H1 (cell line): ENCODE data around the gene SIMC1.

ENCODE experiments used
- CEBPB ChIP-seq: IDR thresholded peaks from 2 replicates; pipeline ENCODE4 v1.6.1; 2012; ENCODE audit warnings: low read depth, low read length
- EP300 ChIP-seq, 2 experiments: IDR thresholded peaks; 1 replicate in 1 of 2; 2 replicates in 1 of 2; pipeline ENCODE4 v1.6.1; 2011 to 2012; ENCODE audit warnings: low read depth in 2 of 2, low read length in 2 of 2, mild to moderate bottlenecking in 2 of 2, borderline replicate concordance in 1 of 2, inconsistent platforms in 1 of 2, moderate library complexity in 1 of 2
- GABPA ChIP-seq: IDR thresholded peaks from 2 replicates; pipeline ENCODE4 v1.6.1; 2011; ENCODE audit warnings: mild to moderate bottlenecking, low read length, moderate library complexity, borderline replicate concordance; ENCODE audit not compliant: insufficient read depth
- HDAC6 ChIP-seq: IDR thresholded peaks from one replicate; pipeline ENCODE4 v1.7.1; 2012; ENCODE audit warnings: low read depth, mild to moderate bottlenecking, inconsistent platforms, low read length, moderate library complexity
- POLR2AphosphoS5 ChIP-seq: IDR thresholded peaks from 2 replicates; pipeline ENCODE4 v1.6.1; 2011; ENCODE audit warnings: low read depth, low read length
- RAD21 ChIP-seq, 2 experiments: IDR thresholded peaks in 1 of 2; conservative IDR thresholded peaks in 1 of 2; 2 replicates each; pipeline ENCODE4 v1.6.1; 2011; ENCODE audit warnings: low read depth in 2 of 2, low read length in 2 of 2, improper control_type of control experiment in 1 of 2, inconsistent platforms in 1 of 2, mild to moderate bottlenecking in 1 of 2, moderate library complexity in 1 of 2
- RFX5 ChIP-seq: IDR thresholded peaks from 2 replicates; pipeline ENCODE4 v1.6.1; 2011; ENCODE audit warnings: low read depth, low read length, improper control_type of control experiment, borderline replicate concordance
- TAF1 ChIP-seq: IDR thresholded peaks from 2 replicates; pipeline ENCODE4 v1.6.1; 2011; ENCODE audit warnings: mild to moderate bottlenecking, low read depth, low read length
- TF ChIP-seq, protein P1 (sequence below): IDR thresholded peaks from 2 replicates; pipeline ENCODE4 v1.6.1; 2011; ENCODE audit warnings: low read depth, mild to moderate bottlenecking, low read length; ENCODE audit not compliant: insufficient read depth
- TF ChIP-seq, protein P2 (sequence below), 3 experiments: IDR thresholded peaks; 1 replicate in 2 of 3; 2 replicates in 1 of 3; pipeline versions ENCODE4 v1.5.1 to v1.6.1; 2011; ENCODE audit warnings: low read length in 3 of 3, mild to moderate bottlenecking in 3 of 3, inconsistent platforms in 2 of 3, low read depth in 1 of 3, moderate library complexity in 1 of 3; ENCODE audit not compliant: insufficient read depth in 1 of 3; ENCODE audit errors: control extremely low read depth in 1 of 3

- TF ChIP-seq GABPA (no peak), CEBPB (no peak), POLR2AphosphoS5 (no peak), RFX5 (no peak), EP300 (IDR thresholded peaks at IDR 0.05; ENCODE audit: borderline replicate concordance in 1 of 2, low read depth in 2 of 2, low read length in 2 of 2) (no peak), TAF1 (no peak), HDAC6 (no peak), RAD21 (IDR thresholded peaks at IDR 0.05 in 1 of 2, conservative IDR thresholded peaks at IDR 0.05 in 1 of 2; ENCODE audit: low read depth in 2 of 2, low read length in 2 of 2) (peak; percentile 16 to 30; a peak in 1 of 4 replicates)
- TF ChIP-seq, protein P1, sequence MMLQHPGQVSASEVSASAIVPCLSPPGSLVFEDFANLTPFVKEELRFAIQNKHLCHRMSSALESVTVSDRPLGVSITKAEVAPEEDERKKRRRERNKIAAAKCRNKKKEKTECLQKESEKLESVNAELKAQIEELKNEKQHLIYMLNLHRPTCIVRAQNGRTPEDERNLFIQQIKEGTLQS, result no peak
- TF ChIP-seq, protein P2, sequence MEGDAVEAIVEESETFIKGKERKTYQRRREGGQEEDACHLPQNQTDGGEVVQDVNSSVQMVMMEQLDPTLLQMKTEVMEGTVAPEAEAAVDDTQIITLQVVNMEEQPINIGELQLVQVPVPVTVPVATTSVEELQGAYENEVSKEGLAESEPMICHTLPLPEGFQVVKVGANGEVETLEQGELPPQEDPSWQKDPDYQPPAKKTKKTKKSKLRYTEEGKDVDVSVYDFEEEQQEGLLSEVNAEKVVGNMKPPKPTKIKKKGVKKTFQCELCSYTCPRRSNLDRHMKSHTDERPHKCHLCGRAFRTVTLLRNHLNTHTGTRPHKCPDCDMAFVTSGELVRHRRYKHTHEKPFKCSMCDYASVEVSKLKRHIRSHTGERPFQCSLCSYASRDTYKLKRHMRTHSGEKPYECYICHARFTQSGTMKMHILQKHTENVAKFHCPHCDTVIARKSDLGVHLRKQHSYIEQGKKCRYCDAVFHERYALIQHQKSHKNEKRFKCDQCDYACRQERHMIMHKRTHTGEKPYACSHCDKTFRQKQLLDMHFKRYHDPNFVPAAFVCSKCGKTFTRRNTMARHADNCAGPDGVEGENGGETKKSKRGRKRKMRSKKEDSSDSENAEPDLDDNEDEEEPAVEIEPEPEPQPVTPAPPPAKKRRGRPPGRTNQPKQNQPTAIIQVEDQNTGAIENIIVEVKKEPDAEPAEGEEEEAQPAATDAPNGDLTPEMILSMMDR (IDR thresholded peaks at IDR 0.05; ENCODE audit: control extremely low read depth in 1 of 3, insufficient read depth in 1 of 3, low read depth in 1 of 3, low read length in 3 of 3), result peak; percentile 5 to 40 (median 36); a peak in 3 of 4 replicates
Observed at GRCh38 chr5:176391479-176391878, 153.3 kb downstream of the SIMC1 start.
